ENCODE data around the gene TSHZ2.

TSHZ2 gene

GRCh38 chr20:53101992-53102760 lies 130.0 kb downstream of the TSHZ2 start:
- no peak for DNase-seq (ENCODE audit: low read depth in 2 of 2)
- no peak for TF ChIP-seq CTCF (IDR thresholded peaks at IDR 0.05; ENCODE audit: low read depth, low read length)
- no peak overlapping the region for H3K4me3 ChIP-seq (replicated peaks in 1 of 2; ENCODE audit: low read depth in 2 of 2, low read length in 2 of 2)

- no peak for DNase-seq (ENCODE audit: low read depth in 2 of 2)
- H3K4me3 ChIP-seq (replicated peaks in 1 of 2; ENCODE audit: low read depth in 2 of 2, low read length in 2 of 2): no peak overlapping the region
These were observed 131.0 kb downstream of the TSHZ2 start for GRCh38 chr20:53103124-53103523.

GRCh38 chr20:53104884-53105283 lies 132.7 kb downstream of the TSHZ2 start:
- TF ChIP-seq CTCF (IDR thresholded peaks at IDR 0.05; ENCODE audit: low read depth, low read length): no peak
- no peak overlapping the region for H3K4me3 ChIP-seq (replicated peaks in 1 of 2; ENCODE audit: low read depth in 2 of 2, low read length in 2 of 2)

More at GRCh38 chr20:53103124-53103523, 131.0 kb downstream of the TSHZ2 start:
- TF ChIP-seq CTCF (IDR thresholded peaks at IDR 0.05; ENCODE audit: low read depth, low read length): no peak

GRCh38 chr20:53116733-53117132 lies 144.6 kb downstream of the TSHZ2 start:
- no peak for TF ChIP-seq CTCF (IDR thresholded peaks at IDR 0.05; ENCODE audit: low read depth, low read length)
- H3K4me3 ChIP-seq (replicated peaks in 1 of 2; ENCODE audit: low read depth in 2 of 2, low read length in 2 of 2): no peak overlapping the region
- no peak for DNase-seq (ENCODE audit: low read depth in 2 of 2)

More at GRCh38 chr20:53104884-53105283, 132.7 kb downstream of the TSHZ2 start:
- peak; percentile 5 to 28 for DNase-seq (ENCODE audit: low read depth in 2 of 2)

GRCh38 chr20:53122853-53123252 lies 150.7 kb downstream of the TSHZ2 start:
- no peak for TF ChIP-seq CTCF (IDR thresholded peaks at IDR 0.05; ENCODE audit: low read depth, low read length)
- H3K4me3 ChIP-seq (replicated peaks in 1 of 2; ENCODE audit: low read depth in 2 of 2, low read length in 2 of 2): no peak overlapping the region
- no peak for DNase-seq (ENCODE audit: low read depth in 2 of 2)

GRCh38 chr20:53124075-53124551 lies 152.0 kb downstream of the TSHZ2 start:
- H3K4me3 ChIP-seq (replicated peaks in 1 of 2; ENCODE audit: low read depth in 2 of 2, low read length in 2 of 2): no peak overlapping the region
- peak in 1 of 2 donors; percentile 59 for DNase-seq (ENCODE audit: low read depth in 2 of 2)
- no peak for TF ChIP-seq CTCF (IDR thresholded peaks at IDR 0.05; ENCODE audit: low read depth, low read length)

All from cardiac fibroblast (primary cell).